ENCODE data around the gene ANKRD45. TPM values are rescaled to one million over a fixed set of nuclear protein-coding genes. Genes with fewer than 3 reads are reported as not detected.
"Not testable (repeated sequence)": the region's sequence is repeated elsewhere in the genome, so short reads cannot be mapped to it uniquely, and the experiment has no call there.

Gene ANKRD45
- total and polyA plus RNA-seq, 9 donors, result 0.30 to 7.1 (median 2.5) TPM

DNA sequence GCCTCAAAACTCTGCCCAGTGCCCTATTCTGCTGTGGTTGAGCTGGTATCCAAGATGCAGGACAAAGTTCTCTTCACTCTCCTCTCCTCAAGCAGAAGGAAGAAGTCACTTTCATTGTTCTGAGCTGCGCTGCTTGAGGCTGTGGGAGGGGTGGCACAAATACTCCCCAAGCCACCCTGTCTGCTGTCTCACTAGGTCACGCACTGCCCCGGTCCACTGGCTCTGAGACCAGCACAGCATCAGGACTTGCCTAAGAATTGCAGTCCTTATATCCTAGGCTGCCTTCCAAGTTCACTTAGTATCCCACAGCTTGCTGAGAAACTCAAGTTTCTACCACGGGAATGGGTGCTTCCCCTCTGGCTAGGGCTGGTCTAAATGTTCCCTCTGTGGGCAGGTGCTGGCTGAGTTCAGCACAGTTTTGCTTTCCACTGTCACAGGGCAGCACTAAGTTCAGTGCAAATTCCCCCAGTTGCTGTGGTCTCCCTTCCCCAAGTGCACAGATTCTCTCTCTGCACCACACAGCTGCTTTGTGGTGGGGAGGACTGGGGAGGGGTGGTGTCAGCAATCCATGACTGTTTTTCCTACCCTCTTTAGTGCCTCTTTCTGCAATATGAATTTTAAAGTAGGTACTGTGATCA lies 99.2 kb downstream of the ANKRD45 start:
- Histone ChIP-seq H3K27ac (no peak overlapping the region), H3K4me3 (no peak overlapping the region), H3K4me1 (ENCODE audit: insufficient read depth) (no peaks in the 10 kb centered on the region), H3K27me3 (no peaks in the 10 kb centered on the region), H3K9me3 (no peaks in the 10 kb centered on the region), H3K36me3 (no peaks in the 10 kb centered on the region)
- no peak for DNase-seq
- TF ChIP-seq, protein P1, sequence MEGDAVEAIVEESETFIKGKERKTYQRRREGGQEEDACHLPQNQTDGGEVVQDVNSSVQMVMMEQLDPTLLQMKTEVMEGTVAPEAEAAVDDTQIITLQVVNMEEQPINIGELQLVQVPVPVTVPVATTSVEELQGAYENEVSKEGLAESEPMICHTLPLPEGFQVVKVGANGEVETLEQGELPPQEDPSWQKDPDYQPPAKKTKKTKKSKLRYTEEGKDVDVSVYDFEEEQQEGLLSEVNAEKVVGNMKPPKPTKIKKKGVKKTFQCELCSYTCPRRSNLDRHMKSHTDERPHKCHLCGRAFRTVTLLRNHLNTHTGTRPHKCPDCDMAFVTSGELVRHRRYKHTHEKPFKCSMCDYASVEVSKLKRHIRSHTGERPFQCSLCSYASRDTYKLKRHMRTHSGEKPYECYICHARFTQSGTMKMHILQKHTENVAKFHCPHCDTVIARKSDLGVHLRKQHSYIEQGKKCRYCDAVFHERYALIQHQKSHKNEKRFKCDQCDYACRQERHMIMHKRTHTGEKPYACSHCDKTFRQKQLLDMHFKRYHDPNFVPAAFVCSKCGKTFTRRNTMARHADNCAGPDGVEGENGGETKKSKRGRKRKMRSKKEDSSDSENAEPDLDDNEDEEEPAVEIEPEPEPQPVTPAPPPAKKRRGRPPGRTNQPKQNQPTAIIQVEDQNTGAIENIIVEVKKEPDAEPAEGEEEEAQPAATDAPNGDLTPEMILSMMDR (IDR thresholded peaks at IDR 0.05), result no peak
- TF ChIP-seq POLR2A (IDR thresholded peaks at IDR 0.05), result no peak
- TF ChIP-seq EP300 (IDR thresholded peaks at IDR 0.05), result no peak
- intact Hi-C loops (cut with DNase I), result no loop called here
- WGBS, 3 donors, result 73 to 94% (median 92%) methylated on average over 4 of the region's 4 CpGs

DNA sequence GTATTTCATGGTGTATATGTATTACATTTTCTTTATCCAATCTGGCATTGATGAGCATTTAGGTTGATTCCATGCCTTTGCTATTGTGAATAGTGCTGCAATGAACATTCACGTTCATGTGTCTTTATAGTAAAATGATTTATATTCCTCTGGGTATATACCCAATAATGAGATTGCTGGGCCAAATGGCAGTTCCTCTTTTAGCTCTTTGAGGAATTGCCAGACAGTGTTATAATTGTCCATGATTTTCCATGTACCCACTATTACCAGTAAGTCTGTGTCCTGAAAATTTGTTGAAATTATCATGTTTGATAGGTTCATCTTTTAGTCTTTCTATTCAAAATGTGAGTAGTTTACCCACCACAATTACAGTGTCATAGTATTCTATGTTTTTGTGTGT lies 101.2 kb downstream of the ANKRD45 start:
- H3K27me3 ChIP-seq, result no peaks in the 10 kb centered on the region
- H3K27ac ChIP-seq, result no peak overlapping the region
- H3K36me3 ChIP-seq, result no peaks in the 10 kb centered on the region
- no peak overlapping the region for H3K4me3 ChIP-seq
- DNase-seq, result no peak
- no peaks in the 10 kb centered on the region for H3K9me3 ChIP-seq
- WGBS, 3 donors, result 82 to 89% (median 88%) methylated on average over 1 of the region's 1 CpG
- intact Hi-C loops (cut with DNase I), result no loop called here
- TF ChIP-seq, protein P1 (IDR thresholded peaks at IDR 0.05), result no peak
- TF ChIP-seq POLR2A (IDR thresholded peaks at IDR 0.05), result no peak
- TF ChIP-seq EP300 (IDR thresholded peaks at IDR 0.05), result no peak
- H3K4me1 ChIP-seq (ENCODE audit: insufficient read depth), result no peaks in the 10 kb centered on the region

DNA sequence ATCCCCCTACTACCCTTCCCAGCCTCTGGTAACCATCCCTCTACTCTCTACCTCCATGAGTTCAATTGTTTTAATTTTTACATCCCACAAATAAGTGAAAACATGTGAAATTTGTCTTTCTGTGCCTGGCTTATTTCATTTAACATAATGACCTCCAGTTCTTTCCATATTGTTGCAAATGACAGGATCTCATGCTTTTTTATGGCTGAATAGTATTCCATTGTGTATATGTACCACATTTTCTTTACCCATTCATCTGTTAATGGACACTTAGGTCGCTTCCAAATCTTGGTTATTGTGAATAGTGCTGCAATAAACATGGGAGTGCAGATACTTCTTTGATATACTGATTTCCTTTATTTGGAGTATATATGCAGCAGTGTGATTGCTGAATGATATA lies 105.8 kb downstream of the ANKRD45 start:
- H3K36me3 ChIP-seq; DNase-seq; H3K4me3 ChIP-seq; H3K9me3 ChIP-seq; intact Hi-C loops (cut with DNase I); H3K27me3 ChIP-seq; H3K4me1 ChIP-seq (ENCODE audit: insufficient read depth); H3K27ac ChIP-seq: not testable (repeated sequence)
- WGBS, 3 donors, result 80 to 89% (median 82%) methylated on average over 1 of the region's 1 CpG

DNA sequence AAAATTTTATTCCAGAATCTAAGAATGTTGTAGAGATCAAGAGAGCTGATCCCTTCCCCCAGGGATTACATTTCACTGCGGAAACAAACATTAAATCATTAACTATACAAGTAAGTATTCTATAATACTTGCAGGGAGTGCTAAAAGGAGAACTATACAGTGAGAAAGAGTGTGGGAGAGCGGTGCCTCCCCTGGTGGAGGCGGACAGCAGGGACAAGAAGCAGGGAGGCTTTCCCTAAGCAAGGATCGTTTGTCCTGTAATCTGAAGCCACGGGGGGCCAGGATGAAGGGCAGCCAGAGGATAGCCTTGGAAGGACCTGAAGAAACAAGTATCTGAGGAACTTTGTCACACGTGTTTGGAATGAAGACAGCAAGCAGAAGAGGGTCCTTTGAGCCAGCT lies 106.8 kb downstream of the ANKRD45 start:
- no peaks in the 10 kb centered on the region for H3K36me3 ChIP-seq
- 59 to 62% (median 61%) methylated on average over 6 of the region's 6 CpGs for WGBS, 3 donors
- H3K4me3 ChIP-seq, result no peak overlapping the region
- TF ChIP-seq, protein P1 (IDR thresholded peaks at IDR 0.05), result no peak
- TF ChIP-seq EP300 (IDR thresholded peaks at IDR 0.05) (no peak), POLR2A (IDR thresholded peaks at IDR 0.05) (no peak)
- DNase-seq, result no peak
- intact Hi-C loops (cut with DNase I), result no loop called here
- no peak overlapping the region for H3K27ac ChIP-seq
- no peaks in the 10 kb centered on the region for H3K9me3 ChIP-seq
- H3K27me3 ChIP-seq, result no peaks in the 10 kb centered on the region
- no peaks in the 10 kb centered on the region for H3K4me1 ChIP-seq (ENCODE audit: insufficient read depth)

DNA sequence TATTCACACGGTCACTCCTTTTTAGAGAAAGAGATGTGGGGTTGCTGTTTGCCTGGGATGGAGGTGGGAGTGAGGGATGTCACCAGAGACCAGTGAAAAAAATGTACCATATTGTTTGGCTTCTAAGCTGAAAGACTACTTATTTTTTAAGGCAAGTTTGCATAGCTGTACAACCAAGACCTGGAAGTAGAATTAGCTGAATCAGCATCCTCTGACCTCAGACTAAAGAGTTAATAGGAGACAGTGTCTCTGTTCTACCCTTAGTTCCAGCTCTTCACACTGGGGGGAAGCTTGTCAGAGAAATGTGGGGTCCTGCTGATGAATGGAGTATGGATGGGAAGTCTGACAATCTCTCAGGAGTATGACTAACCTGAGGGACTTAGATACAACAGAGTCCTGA lies 108.4 kb downstream of the ANKRD45 start:
- DNase-seq, result no peak
- no peaks in the 10 kb centered on the region for H3K36me3 ChIP-seq
- no peaks in the 10 kb centered on the region for H3K4me1 ChIP-seq (ENCODE audit: insufficient read depth)
- no peaks in the 10 kb centered on the region for H3K27me3 ChIP-seq
- intact Hi-C loops (cut with DNase I), result no loop called here
- 81 to 90% (median 88%) methylated on average over 1 of the region's 1 CpG for WGBS, 3 donors
- H3K9me3 ChIP-seq, result no peaks in the 10 kb centered on the region
- H3K27ac ChIP-seq, result no peak overlapping the region
- TF ChIP-seq, protein P1 (IDR thresholded peaks at IDR 0.05), result no peak
- TF ChIP-seq EP300 (IDR thresholded peaks at IDR 0.05), result no peak
- TF ChIP-seq POLR2A (IDR thresholded peaks at IDR 0.05), result no peak
- H3K4me3 ChIP-seq, result no peak overlapping the region
